Kidney (tissue), 14 donors: Measurements from ENCODE around the gene TNFRSF18. TPM values are rescaled to one million over a fixed set of nuclear protein-coding genes. Genes with fewer than 3 reads are reported as not detected.
A peak's percentile ranks its signal among the peaks of the same experiment; 100 is the strongest.

Experiments
- DNase-seq, 5 donors: peaks; one replicate each; pipeline ENCODE4 v3.0.0-alpha.2; 2013 to 2020
- FAIRE-seq: peaks from 2 replicates; lab custom pipeline; 2012; peaks lifted over from hg19 to GRCh38; lab: Jason Lieb, UNC
- H3K27ac ChIP-seq, 2 donors: one replicate each; pipeline ENCODE4 v1.7.0; 2013; ENCODE audit warnings: low read depth in 2 of 2, low read length in 2 of 2, inconsistent platforms in 1 of 2
- H3K27me3 ChIP-seq: one replicate; pipeline ENCODE4 v1.7.1; 2013; ENCODE audit warnings: low read length, inconsistent platforms; ENCODE audit not compliant: control insufficient read depth, insufficient read depth
- H3K36me3 ChIP-seq, 3 donors: one replicate each; pipeline versions ENCODE4 v1.7.0 to v1.7.1; 2013; ENCODE audit warnings: low read length in 3 of 3, control low read depth in 1 of 3, inconsistent platforms in 1 of 3; ENCODE audit not compliant: insufficient read depth in 3 of 3, control insufficient read depth in 2 of 3
- H3K4me1 ChIP-seq, 3 donors: one replicate each; pipeline versions ENCODE4 v1.7.0 to v1.7.1; 2013; ENCODE audit warnings: low read length in 3 of 3, inconsistent platforms in 1 of 3, low read depth in 1 of 3; ENCODE audit not compliant: control insufficient read depth in 2 of 3, insufficient read depth in 2 of 3
- H3K4me3 ChIP-seq, 3 donors: one replicate each; pipeline versions ENCODE4 v1.7.0 to v1.8.1; 2013; ENCODE audit warnings: low read length in 3 of 3, control low read depth in 1 of 3, inconsistent platforms in 1 of 3
- H3K9ac ChIP-seq, 3 donors: one replicate each; pipeline versions ENCODE4 v1.7.0 to v1.7.1; 2013; ENCODE audit warnings: low read length in 3 of 3, control low read depth in 1 of 3, inconsistent platforms in 1 of 3
- H3K9me3 ChIP-seq, 3 donors: one replicate each; pipeline versions ENCODE4 v1.7.0 to v1.7.1; 2013; ENCODE audit warnings: low read length in 3 of 3, control low read depth in 1 of 3, inconsistent platforms in 1 of 3; ENCODE audit not compliant: control insufficient read depth in 2 of 3, insufficient read depth in 1 of 3
- intact Hi-C: fragments of 100-400 bp; cut with DNase I; formaldehyde crosslinking; loops from one replicate; pipeline ENCODE4 v1.11.1; 2022
- polyA plus RNA-seq: library from polyadenylated mRNA; stranded (reverse); fragments of 350-450 nt; fragmentation: Illumina TruSeq; extraction: RNeasy Lipid Tissue Mini Kit (QIAGEN cat#74804); gene quantifications from one replicate; pipeline ENCODE4 v1.2.3, GENCODE V29; 2014; ENCODE audit warnings: low read depth, low replicate concordance; ENCODE audit not compliant: insufficient read depth
- total RNA-seq: library from RNA; stranded (reverse); fragmentation: NEBNext Ultra II Directional; extraction: Animal tissue kit (Norgen Biotek cat#: 25700); gene quantifications from one replicate; pipeline ENCODE4 v1.2.1, GENCODE V29; 2021
- TF ChIP-seq, protein P1 (sequence below): IDR thresholded peaks from 3 replicates; pipeline ENCODE4 v1.5.1; 2012; ENCODE audit warnings: mild to moderate bottlenecking, moderate library complexity, borderline replicate concordance; ENCODE audit not compliant: insufficient read depth; ENCODE audit errors: extremely low read depth
- donor health status: control.
- donor health status: control.
- donor health status: control.
- donor health status: control.
- donor health status: control.
- donor health status: DM: yes; HTN: yes; CAD: no.
- donor health status: Normal renal cell carcinoma (clear cell type).

The TNFRSF18 gene
- total and polyA plus RNA-seq, 2 donors from 2014 or later = 8.1 TPM; not detected in 1

GRCh38 chr1:1199961-1200875 lies 6.2 kb downstream of the TNFRSF18 start:
- H3K4me3 ChIP-seq = no peak overlapping the region
- TF ChIP-seq, protein P1, sequence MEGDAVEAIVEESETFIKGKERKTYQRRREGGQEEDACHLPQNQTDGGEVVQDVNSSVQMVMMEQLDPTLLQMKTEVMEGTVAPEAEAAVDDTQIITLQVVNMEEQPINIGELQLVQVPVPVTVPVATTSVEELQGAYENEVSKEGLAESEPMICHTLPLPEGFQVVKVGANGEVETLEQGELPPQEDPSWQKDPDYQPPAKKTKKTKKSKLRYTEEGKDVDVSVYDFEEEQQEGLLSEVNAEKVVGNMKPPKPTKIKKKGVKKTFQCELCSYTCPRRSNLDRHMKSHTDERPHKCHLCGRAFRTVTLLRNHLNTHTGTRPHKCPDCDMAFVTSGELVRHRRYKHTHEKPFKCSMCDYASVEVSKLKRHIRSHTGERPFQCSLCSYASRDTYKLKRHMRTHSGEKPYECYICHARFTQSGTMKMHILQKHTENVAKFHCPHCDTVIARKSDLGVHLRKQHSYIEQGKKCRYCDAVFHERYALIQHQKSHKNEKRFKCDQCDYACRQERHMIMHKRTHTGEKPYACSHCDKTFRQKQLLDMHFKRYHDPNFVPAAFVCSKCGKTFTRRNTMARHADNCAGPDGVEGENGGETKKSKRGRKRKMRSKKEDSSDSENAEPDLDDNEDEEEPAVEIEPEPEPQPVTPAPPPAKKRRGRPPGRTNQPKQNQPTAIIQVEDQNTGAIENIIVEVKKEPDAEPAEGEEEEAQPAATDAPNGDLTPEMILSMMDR = no peak
- no peaks in the 10 kb centered on the region for H3K9me3 ChIP-seq
- peak in 2 of 5 donors; percentile 59 to 70 for DNase-seq
- no peak overlapping the region for H3K9ac ChIP-seq
- H3K36me3 ChIP-seq = no peaks in the 10 kb centered on the region
- no peaks in the 10 kb centered on the region for H3K4me1 ChIP-seq
- FAIRE-seq = no peak
- no peak overlapping the region for H3K27ac ChIP-seq
- no peaks in the 10 kb centered on the region for H3K27me3 ChIP-seq
- intact Hi-C loops = no loop called here

GRCh38 chr1:1199141-1199960 lies 7.0 kb downstream of the TNFRSF18 start:
- TF ChIP-seq, protein P1 = no peak
- no peaks in the 10 kb centered on the region for H3K36me3 ChIP-seq
- H3K4me1 ChIP-seq = no peaks in the 10 kb centered on the region
- intact Hi-C loops = no loop called here
- no peak overlapping the region for H3K9ac ChIP-seq
- no peaks in the 10 kb centered on the region for H3K9me3 ChIP-seq
- DNase-seq (peak in 2 of 5 donors; percentile 54 to 79), FAIRE-seq (no peak)
- H3K27me3 ChIP-seq = no peaks in the 10 kb centered on the region
- H3K27ac ChIP-seq = no peak overlapping the region
- H3K4me3 ChIP-seq = no peak overlapping the region

DNA sequence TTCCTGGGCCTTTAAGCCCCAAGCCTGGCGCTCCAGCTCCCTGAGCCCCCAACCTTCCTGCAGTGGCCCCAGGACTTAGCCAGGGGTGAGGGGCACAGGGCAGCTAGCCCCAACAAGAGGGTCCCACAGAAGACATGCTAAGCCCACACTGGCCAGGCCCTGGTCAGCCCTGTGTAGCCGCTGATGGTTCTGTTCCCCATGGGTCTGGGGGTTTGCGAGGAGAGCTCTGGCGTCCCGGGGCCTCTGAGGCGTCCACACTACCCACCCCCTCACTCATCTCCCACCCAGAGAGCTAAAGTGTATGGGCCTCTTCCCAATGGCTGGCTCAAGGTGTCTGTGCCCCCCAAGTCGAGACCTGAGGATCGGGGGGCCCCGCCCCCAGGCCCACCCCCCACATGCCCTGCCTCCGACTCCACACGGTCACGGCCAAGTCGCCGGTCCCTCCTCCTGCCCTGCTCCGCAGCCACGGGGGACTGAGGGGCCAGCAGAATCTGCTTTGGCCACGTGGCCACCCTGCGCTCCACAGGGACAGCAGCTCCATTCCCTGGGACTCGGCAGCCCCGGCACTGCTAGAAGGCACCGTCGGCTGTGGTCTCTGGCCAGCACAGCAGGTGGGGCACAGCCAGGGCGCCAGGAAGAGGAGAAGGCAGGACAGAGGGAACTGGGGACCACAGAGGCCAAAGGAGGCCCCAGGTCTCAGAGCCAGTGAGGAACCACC lies 7.8 kb downstream of the TNFRSF18 start:
- no peak overlapping the region for H3K4me3 ChIP-seq
- no peak overlapping the region for H3K27ac ChIP-seq
- no peak overlapping the region for H3K9ac ChIP-seq
- FAIRE-seq (no peak), DNase-seq (peak in 2 of 5 donors; percentile 39 to 71)
- no peaks in the 10 kb centered on the region for H3K36me3 ChIP-seq
- H3K9me3 ChIP-seq = no peaks in the 10 kb centered on the region
- no peaks in the 10 kb centered on the region for H3K27me3 ChIP-seq
- intact Hi-C loops = no loop called here
- TF ChIP-seq, protein P1 = no peak
- no peaks in the 10 kb centered on the region for H3K4me1 ChIP-seq
